Mammary epithelial cell (primary cell): Measurements from ENCODE around the gene MAPK13.

Experiments used
- CTCF ChIP-seq, 2 donors: IDR thresholded peaks in 1 of 2; conservative IDR thresholded peaks in 1 of 2; 2 replicates each; pipeline ENCODE4 v1.5.1; 2011 to 2012; ENCODE audit warnings: inconsistent platforms in 2 of 2, low read length in 2 of 2, mild to moderate bottlenecking in 2 of 2, control low read depth in 1 of 2, low read depth in 1 of 2; ENCODE audit not compliant: insufficient read depth in 1 of 2; ENCODE audit errors: extremely low read depth in 1 of 2
- EZH2 ChIP-seq: IDR thresholded peaks from 2 replicates; pipeline ENCODE4 v1.6.1; 2012; ENCODE audit warnings: low read length, inconsistent platforms, borderline replicate concordance

GRCh38 chr6:36142971-36143838 is 12.9 kb downstream of the MAPK13 start:
- TF ChIP-seq CTCF (conservative IDR thresholded peaks at IDR 0.05 in 1 of 2, IDR thresholded peaks at IDR 0.05 in 1 of 2; ENCODE audit: extremely low read depth in 1 of 2, insufficient read depth in 1 of 2, low read depth in 1 of 2, low read length in 2 of 2) (no peak), EZH2 (no peak)
